GM12892 (cell line): ENCODE results near the gene CEP131.

Source experiments
- POLR2A ChIP-seq: IDR thresholded peaks from 2 replicates; pipeline ENCODE4 v1.6.1; 2011; ENCODE audit warnings: low read depth, low read length, control low read depth
- POLR2AphosphoS5 ChIP-seq: IDR thresholded peaks from 2 replicates; pipeline ENCODE4 v1.6.1; 2011; ENCODE audit warnings: low read depth, low read length, control low read depth
- TAF1 ChIP-seq: IDR thresholded peaks from 2 replicates; pipeline ENCODE4 v1.6.1; 2011; ENCODE audit warnings: low read depth, mild to moderate bottlenecking, control low read depth, low read length, borderline replicate concordance

DNA sequence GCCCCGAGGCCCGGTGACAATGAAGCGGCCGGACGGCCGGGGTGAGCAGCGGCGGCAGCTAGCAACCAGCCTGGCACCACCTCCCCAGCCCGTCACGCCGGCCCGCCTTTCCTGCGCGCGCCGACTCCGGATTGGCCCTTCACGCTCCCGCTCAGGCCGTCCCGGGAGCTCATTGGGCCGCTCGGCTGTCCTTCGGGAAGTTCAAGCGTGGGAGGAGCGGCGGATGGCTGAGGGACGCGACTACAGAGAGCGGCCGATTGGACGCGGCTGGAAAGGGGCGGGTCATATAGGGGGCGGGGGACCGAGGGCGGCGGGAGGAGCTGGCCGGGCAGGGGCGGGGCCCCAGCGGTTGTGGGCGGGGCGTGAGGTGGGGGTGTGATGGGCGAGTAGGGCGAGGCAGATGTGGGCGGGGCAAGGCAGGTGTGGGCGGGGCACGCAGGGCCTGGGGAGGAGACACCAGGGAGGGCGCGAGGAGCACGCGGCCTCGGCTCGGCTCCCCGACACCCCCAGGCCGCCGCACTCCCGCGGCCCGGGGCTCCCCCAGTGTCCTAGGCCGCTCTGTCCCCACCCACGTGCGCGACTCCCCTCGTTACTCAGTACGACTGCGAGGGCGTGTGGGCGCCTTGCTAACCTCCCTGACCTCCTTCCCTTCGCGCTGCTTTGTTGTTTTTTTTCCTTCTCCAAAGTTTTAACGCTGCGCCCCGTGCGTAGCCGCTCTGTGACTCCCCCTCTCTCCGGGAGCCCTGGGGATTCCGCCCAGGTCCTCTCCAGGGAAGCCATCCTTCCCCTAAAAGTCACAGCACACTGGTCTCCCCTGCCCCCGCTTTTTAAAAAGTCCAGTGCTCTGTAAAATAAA, at the start of gene CEP131:
- TF ChIP-seq POLR2A = peak; percentile 37; the same call in 1 of the 2 replicates
- no peak for TF ChIP-seq POLR2AphosphoS5
- 0 out of 2 replicates have a peak, but pooled peaks have one; percentile 44 for TF ChIP-seq TAF1
